ENCODE results near the gene RFC2.
A peak's percentile ranks its signal among the peaks of the same experiment; 100 is the strongest.

The RFC2 gene

DNA sequence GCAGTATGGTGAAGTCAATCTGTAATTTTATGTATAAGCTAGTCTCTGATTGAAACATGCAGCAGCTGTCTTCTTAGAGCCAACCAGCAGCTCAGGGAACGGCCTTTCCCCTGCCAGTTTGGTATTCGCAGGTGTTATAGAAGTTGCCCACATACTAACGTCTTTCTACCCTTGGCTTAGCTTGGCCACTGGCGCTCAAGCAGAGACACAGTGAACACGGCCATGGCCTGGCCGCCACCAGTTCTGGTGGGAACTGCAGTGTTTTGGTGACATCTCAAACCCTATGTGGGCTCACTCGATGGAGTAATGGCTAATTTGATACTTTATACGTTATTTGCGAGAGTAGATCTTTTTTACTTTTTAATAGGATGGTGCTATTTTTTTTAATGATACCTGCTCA is 63.0 kb downstream of the RFC2 start:
- H3K36me3 ChIP-seq (ENCODE audit: control insufficient read depth in 2 of 2, insufficient read depth in 1 of 2, low read length in 2 of 2), result peaks cover 35 to 90% of the 10 kb centered on the region in 2 experiments
- TF ChIP-seq SCRT2 (tag by site-specific recombination; IDR thresholded peaks at IDR 0.05) (peak; percentile 4), YY2 (tag by site-specific recombination; IDR thresholded peaks at IDR 0.05) (no peak), ZXDB (tag by site-specific recombination; IDR thresholded peaks at IDR 0.05) (no peak)
- no peak overlapping the region for H3K4me3 ChIP-seq (ENCODE audit: low read depth, low read length)
- no peaks in the 10 kb centered on the region for H3K9me3 ChIP-seq (ENCODE audit: control insufficient read depth, insufficient read depth, low read depth, low read length)
- no peaks in the 10 kb centered on the region for H3K4me1 ChIP-seq (ENCODE audit: control insufficient read depth, insufficient read depth, low read length)
- POLR2A ChIA-PET, result no interaction called here
- H3K27ac ChIP-seq (ENCODE audit: extremely low read depth, low read depth, low read length), result no peak overlapping the region
- CTCF ChIA-PET, result interaction anchor here (0.6 to 4.5 kb wide), 7 partner anchors 8 to 123 kb away, joined by 3 to 33 read pairs (median 4); no protein-coding TSS in a partner anchor

GRCh38 chr7:74190259-74190658 is 63.9 kb downstream of the RFC2 start:
- no peak for TF ChIP-seq ZNF175 (tag by site-specific recombination; IDR thresholded peaks at IDR 0.05)
- no peak for TF ChIP-seq ZNF791 (tag by site-specific recombination; IDR thresholded peaks at IDR 0.05)
- TF ChIP-seq ZNF202 (tag by site-specific recombination; IDR thresholded peaks at IDR 0.05; ENCODE audit: borderline replicate concordance), result no peak
- TF ChIP-seq, protein P1, sequence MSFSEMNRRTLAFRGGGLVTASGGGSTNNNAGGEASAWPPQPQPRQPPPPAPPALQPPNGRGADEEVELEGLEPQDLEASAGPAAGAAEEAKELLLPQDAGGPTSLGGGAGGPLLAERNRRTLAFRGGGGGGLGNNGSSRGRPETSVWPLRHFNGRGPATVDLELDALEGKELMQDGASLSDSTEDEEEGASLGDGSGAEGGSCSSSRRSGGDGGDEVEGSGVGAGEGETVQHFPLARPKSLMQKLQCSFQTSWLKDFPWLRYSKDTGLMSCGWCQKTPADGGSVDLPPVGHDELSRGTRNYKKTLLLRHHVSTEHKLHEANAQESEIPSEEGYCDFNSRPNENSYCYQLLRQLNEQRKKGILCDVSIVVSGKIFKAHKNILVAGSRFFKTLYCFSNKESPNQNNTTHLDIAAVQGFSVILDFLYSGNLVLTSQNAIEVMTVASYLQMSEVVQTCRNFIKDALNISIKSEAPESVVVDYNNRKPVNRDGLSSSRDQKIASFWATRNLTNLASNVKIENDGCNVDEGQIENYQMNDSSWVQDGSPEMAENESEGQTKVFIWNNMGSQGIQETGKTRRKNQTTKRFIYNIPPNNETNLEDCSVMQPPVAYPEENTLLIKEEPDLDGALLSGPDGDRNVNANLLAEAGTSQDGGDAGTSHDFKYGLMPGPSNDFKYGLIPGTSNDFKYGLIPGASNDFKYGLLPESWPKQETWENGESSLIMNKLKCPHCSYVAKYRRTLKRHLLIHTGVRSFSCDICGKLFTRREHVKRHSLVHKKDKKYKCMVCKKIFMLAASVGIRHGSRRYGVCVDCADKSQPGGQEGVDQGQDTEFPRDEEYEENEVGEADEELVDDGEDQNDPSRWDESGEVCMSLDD (tag by site-specific recombination; IDR thresholded peaks at IDR 0.05), result no peak
- TF ChIP-seq MYNN (tag by site-specific recombination; IDR thresholded peaks at IDR 0.05; ENCODE audit: borderline replicate concordance), result no peak
- TF ChIP-seq TCF7L2 (IDR thresholded peaks at IDR 0.05; ENCODE audit: borderline replicate concordance, low read depth, low read length), result no peak
- TF ChIP-seq PRDM1 (tag by site-specific recombination; IDR thresholded peaks at IDR 0.05), result no peak
- TF ChIP-seq ZBTB17 (tag by site-specific recombination; IDR thresholded peaks at IDR 0.05), result no peak
- ChIA-PET CTCF (interaction anchor here (0.8 to 3.2 kb wide), 6 partner anchors 11 to 211 kb away, joined by 3 to 17 read pairs (median 4); no protein-coding TSS in a partner anchor), POLR2A (no interaction called here)
- peaks cover 35 to 88% of the 10 kb centered on the region in 2 experiments for H3K36me3 ChIP-seq (ENCODE audit: control insufficient read depth in 2 of 2, insufficient read depth in 1 of 2, low read length in 2 of 2)
- no peak overlapping the region for H3K4me3 ChIP-seq (ENCODE audit: low read depth, low read length)
- H3K4me1 ChIP-seq (ENCODE audit: control insufficient read depth, insufficient read depth, low read length), result no peaks in the 10 kb centered on the region
- H3K27ac ChIP-seq (ENCODE audit: extremely low read depth, low read depth, low read length), result no peak overlapping the region
- H3K9me3 ChIP-seq (ENCODE audit: control insufficient read depth, insufficient read depth, low read depth, low read length), result no peaks in the 10 kb centered on the region

GRCh38 chr7:74187915-74188675 is 66.1 kb downstream of the RFC2 start:
- TF ChIP-seq SP7 (tag by site-specific recombination; IDR thresholded peaks at IDR 0.05) (peak; percentile 88), ZNF585B (tag by site-specific recombination; IDR thresholded peaks at IDR 0.05) (no peak)
- Histone ChIP-seq H3K9me3 (ENCODE audit: control insufficient read depth, insufficient read depth, low read depth, low read length) (no peaks in the 10 kb centered on the region), H3K36me3 (ENCODE audit: control insufficient read depth in 2 of 2, insufficient read depth in 1 of 2, low read length in 2 of 2) (peaks cover 36 to 80% of the 10 kb centered on the region in 2 experiments), H3K4me3 (ENCODE audit: low read depth, low read length) (no peak overlapping the region), H3K4me1 (ENCODE audit: control insufficient read depth, insufficient read depth, low read length) (no peaks in the 10 kb centered on the region), H3K27ac (ENCODE audit: extremely low read depth, low read depth, low read length) (no peak overlapping the region)
- ChIA-PET CTCF (interaction anchor here (0.6 to 2.2 kb wide), 2 partner anchors 14 to 18 kb away, joined by 4 to 7 read pairs; no protein-coding TSS in a partner anchor), POLR2A (no interaction called here)

DNA sequence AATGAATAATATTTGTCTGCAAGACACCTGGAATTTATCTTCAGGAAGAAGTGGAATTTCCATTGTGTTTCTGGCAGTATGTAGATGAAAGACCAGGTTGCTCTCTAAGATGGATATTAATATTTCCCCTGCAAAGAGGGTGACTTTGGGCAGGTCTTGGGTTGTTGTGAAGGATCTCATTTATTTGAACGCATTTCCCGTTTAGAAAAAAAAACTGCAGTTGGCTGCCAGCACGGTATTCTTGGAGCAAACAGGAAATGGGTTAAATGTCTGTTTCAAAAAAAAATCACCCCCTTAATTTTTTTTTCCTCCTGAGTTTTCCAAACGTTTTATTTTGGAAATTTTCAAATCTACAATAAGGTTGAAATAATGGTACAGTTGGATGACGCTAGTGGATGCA is 68.6 kb downstream of the RFC2 start:
- CTCF ChIA-PET, result interaction anchor here (0.5 kb wide), 1 partner anchor 203 kb away, joined by 3 read pairs; no protein-coding TSS in a partner anchor
- no peak overlapping the region for H3K27ac ChIP-seq (ENCODE audit: extremely low read depth, low read depth, low read length)
- no peak for TF ChIP-seq BCL11B (tag by site-specific recombination; IDR thresholded peaks at IDR 0.05; ENCODE audit: low read depth)
- no peak for TF ChIP-seq ZNF677 (tag by site-specific recombination; IDR thresholded peaks at IDR 0.05)
- no peak for TF ChIP-seq ZNF473 (tag by site-specific recombination; IDR thresholded peaks at IDR 0.05)
- TF ChIP-seq, protein P2, sequence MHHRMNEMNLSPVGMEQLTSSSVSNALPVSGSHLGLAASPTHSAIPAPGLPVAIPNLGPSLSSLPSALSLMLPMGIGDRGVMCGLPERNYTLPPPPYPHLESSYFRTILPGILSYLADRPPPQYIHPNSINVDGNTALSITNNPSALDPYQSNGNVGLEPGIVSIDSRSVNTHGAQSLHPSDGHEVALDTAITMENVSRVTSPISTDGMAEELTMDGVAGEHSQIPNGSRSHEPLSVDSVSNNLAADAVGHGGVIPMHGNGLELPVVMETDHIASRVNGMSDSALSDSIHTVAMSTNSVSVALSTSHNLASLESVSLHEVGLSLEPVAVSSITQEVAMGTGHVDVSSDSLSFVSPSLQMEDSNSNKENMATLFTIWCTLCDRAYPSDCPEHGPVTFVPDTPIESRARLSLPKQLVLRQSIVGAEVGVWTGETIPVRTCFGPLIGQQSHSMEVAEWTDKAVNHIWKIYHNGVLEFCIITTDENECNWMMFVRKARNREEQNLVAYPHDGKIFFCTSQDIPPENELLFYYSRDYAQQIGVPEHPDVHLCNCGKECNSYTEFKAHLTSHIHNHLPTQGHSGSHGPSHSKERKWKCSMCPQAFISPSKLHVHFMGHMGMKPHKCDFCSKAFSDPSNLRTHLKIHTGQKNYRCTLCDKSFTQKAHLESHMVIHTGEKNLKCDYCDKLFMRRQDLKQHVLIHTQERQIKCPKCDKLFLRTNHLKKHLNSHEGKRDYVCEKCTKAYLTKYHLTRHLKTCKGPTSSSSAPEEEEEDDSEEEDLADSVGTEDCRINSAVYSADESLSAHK (tag by site-specific recombination; IDR thresholded peaks at IDR 0.05), result peak; percentile 47; the same call in 1 of the 2 replicates
- POLR2A ChIA-PET, result no interaction called here
- H3K36me3 ChIP-seq (ENCODE audit: control insufficient read depth in 2 of 2, insufficient read depth in 1 of 2, low read length in 2 of 2), result peaks cover 21 to 73% of the 10 kb centered on the region in 2 experiments
- no peak overlapping the region for H3K4me3 ChIP-seq (ENCODE audit: low read depth, low read length)
- H3K4me1 ChIP-seq (ENCODE audit: control insufficient read depth, insufficient read depth, low read length), result peaks cover 8% of the 10 kb centered on the region; the same call in 1 of the 2 replicates
- H3K9me3 ChIP-seq (ENCODE audit: control insufficient read depth, insufficient read depth, low read depth, low read length), result no peaks in the 10 kb centered on the region
